GM12874 (cell line): ENCODE data around the gene ZNF598.

ENCODE experiments used
- TF ChIP-seq, protein P1 (sequence below): IDR thresholded peaks from 2 replicates; pipeline ENCODE4 v1.5.1; 2011; ENCODE audit warnings: low read depth, mild to moderate bottlenecking, control low read depth, low read length, moderate library complexity; ENCODE audit not compliant: insufficient read depth

ZNF598 gene

DNA sequence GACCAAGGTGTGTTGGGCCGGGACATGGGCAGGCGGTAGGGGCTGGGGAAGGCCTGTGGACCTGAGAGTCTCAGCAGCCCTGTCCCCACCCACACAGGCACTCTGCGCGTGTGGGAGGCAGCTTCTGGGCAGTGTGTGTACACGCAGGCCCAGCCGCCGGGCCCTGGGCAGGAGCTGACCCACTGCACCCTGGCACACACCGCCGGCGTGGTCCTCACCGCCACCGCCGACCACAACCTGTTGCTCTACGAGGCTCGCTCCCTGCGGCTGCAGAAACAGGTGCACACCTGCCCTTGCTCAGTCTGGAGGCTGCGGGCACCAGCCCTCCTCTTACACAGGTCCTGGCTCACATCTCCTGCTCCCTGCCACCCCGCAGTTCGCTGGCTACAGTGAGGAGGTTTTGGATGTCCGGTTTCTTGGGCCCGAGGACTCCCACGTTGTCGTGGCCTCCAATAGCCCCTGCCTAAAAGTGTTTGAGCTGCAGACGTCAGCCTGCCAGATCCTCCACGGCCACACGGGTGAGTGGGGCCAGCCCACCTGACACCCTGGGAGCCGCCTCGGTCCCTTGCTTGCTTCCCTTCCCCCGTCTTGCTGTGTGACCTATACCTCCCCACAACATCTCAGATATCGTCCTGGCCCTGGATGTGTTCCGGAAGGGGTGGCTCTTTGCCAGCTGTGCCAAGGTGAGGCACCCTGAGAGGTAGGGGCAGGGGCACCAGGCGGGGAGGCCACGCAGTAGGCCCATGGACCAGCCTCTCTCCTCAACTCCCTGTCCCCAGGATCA is 34.0 kb downstream of the ZNF598 start:
- TF ChIP-seq, protein P1, sequence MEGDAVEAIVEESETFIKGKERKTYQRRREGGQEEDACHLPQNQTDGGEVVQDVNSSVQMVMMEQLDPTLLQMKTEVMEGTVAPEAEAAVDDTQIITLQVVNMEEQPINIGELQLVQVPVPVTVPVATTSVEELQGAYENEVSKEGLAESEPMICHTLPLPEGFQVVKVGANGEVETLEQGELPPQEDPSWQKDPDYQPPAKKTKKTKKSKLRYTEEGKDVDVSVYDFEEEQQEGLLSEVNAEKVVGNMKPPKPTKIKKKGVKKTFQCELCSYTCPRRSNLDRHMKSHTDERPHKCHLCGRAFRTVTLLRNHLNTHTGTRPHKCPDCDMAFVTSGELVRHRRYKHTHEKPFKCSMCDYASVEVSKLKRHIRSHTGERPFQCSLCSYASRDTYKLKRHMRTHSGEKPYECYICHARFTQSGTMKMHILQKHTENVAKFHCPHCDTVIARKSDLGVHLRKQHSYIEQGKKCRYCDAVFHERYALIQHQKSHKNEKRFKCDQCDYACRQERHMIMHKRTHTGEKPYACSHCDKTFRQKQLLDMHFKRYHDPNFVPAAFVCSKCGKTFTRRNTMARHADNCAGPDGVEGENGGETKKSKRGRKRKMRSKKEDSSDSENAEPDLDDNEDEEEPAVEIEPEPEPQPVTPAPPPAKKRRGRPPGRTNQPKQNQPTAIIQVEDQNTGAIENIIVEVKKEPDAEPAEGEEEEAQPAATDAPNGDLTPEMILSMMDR: no peak

DNA sequence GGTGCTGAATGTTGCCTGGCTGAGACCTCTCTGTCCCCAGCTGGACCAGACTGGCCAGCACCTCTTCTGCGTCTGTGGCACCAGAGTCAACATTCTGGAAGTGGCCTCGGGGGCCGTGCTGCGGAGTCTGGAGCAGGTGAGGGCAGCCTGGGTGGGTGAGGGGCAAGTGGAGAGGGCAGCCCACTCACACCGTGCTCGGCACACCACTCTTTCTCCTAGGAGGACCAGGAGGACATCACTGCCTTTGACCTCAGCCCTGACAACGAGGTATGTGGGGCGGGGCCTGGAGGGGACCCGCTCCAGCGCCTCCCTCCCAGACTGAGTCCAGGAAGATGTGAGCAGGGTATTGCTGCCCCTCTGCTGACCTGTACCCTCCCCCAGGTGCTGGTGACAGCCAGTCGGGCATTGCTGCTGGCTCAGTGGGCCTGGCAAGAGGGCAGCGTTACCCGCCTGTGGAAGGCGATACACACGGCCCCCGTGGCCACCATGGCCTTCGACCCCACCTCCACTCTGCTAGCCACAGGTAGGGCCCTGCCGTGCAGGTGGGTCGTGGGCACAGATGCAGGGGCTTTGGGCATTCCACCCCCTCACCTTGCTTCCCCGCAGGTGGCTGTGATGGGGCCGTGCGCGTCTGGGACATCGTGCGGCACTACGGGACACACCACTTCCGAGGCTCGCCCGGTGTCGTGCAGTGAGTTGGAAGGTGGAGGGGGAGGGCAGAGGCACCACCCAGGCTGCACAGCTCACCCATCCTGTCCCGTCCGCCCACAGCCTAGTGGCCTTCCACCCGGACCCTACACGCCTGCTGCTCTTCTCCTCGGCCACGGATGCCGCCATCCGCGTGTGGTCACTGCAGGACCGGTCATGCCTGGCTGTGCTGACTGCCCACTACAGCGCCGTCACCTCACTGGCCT is 35.2 kb downstream of the ZNF598 start:
- TF ChIP-seq, protein P1: no peak

DNA sequence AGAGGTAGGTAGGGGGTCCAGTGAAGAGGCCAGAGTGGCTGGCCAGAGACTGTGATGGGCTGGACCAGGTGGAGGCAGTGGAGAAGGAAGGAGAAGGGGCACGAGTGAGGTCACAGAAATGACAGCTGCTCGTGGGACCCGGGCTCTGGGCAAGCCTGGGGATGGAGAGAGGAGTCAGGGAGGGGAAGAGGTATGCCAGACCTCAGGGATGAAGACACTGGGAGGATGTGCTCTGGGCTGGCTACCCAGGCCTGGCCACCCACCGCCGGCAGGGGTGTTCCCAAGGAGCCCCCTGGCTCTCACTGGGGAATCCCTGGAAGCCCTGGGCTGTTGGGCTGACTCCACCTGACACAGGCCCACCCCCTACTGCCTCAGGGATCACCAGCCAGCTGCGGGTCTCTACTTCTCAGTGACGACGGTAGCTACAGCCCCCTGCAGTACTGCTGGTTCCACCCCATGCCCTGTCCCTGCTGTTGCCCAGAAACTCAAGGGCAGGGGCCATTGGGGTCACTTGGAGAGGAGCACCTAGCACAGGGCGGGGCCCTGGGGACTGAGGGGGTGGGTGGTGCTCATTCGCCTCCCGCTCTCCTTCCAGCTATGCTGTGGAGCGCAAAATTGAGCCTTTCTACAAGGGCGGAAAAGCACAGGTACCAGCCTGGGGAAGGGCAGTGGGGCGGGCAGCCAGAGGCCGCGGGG is 36.0 kb downstream of the ZNF598 start:
- TF ChIP-seq, protein P1: no peak

DNA sequence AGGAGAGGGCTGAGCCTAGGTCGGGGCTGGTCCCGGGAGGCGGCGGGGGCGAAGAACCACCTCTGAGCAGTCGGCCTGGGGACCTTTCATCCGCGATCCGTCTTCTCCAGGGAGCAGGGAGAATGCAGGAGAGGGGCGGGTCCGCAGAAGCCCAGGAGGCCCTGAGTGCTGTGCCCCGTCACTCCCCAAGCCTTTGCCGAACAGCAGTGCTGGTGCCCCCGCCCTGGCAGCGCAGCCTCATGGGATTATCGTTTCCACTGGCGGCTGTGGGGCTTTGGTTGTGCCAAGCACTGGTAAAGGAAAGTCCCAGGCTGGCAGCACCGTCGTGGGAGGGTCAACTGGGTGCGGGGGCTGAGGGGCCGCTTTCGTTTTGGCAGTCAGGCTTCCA is 37.1 kb downstream of the ZNF598 start:
- TF ChIP-seq, protein P1: no peak

DNA sequence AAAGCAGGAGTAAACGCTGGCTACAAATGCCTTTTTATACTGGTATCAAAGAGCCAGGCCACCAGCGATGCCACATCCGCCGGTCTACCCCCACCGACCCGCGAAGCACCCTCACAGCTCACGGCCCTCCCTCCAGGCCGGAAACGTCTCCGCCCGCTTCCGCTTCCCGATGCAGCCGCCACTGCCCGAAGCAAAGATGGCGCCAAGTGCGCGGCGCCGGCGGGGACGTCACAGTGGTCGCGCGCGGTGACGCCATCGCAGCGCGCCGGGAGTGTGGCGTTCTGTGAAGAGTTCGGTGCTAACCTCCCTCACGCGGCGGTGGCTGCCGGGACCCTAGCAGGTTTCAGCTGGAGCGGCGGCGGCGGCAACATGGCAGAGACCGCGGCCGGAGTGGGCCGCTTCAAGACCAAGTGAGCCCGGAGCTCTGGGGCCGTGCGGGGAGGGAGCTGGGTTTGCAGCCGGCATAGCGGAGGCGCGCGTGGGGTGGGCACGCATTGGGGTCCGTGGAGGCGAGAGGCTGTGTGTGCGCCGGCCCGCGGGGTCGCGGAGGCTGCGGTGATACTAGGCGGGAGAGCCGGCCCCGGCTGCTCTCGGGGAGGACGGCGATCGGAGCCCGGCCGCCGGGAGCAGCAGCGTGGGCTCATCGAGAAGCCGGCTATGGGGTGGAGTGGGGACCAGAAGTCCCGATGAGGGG is 37.7 kb downstream of the ZNF598 start, which contains the start of gene TBL3:
Gene TBL3 (plus strand): TSS at position 258 of the 694 bp plus-strand sequence. CDS start 112 bp downstream, at position 370.
- TF ChIP-seq, protein P1: no peak

DNA sequence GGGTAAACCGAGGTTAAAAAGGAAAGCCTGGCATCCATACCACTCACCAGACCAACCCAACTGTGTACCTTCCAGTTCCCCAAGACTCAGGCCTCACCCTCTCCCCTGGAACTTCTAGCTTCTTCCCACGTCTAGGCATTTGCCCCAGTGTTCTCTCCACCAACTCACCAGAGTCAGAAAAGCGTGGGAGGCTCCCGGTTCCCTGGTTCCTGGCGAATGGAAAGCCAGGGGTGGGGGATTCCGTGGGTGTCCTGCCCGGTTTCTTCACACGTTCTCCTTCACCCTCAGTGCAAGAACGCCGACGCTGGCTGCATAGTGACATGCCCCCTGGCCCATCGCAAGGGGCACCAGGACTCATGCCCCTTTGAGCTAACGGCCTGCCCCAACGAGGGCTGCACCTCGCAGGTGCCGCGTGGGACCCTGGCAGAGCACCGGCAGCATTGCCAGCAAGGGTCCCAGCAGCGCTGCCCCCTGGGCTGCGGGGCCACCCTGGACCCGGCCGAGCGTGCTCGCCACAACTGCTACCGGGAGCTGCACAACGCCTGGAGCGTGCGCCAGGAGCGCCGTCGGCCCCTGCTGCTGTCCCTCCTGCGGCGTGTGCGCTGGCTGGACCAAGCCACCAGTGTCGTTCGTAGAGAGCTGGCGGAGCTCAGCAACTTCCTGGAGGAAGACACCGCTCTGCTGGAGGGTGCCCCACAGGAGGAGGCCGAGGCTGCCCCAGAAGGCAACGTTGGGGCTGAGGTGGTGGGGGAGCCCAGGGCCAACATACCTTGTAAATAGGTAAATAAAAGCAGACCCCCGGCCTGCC is 41.3 kb downstream of the ZNF598 start:
- TF ChIP-seq, protein P1: no peak
